HUES48 (cell line): Measurements from ENCODE around the gene MAP3K12.
A peak's percentile ranks its signal among the peaks of the same experiment; 100 is the strongest.
"Not testable (repeated sequence)": the region's sequence is repeated elsewhere in the genome, so short reads cannot be mapped to it uniquely, and the experiment has no call there.

Source experiments
- H3K27ac ChIP-seq: one replicate; pipeline ENCODE4 v1.7.0; 2013; ENCODE audit warnings: low read depth, low read length, inconsistent platforms
- H3K27me3 ChIP-seq: 2 replicates; pipeline ENCODE4 v1.6.1; 2013; ENCODE audit warnings: mild to moderate bottlenecking, low read length; ENCODE audit not compliant: control insufficient read depth, insufficient read depth
- H3K36me3 ChIP-seq: 2 replicates; pipeline ENCODE4 v1.6.1; 2013; ENCODE audit warnings: low read length; ENCODE audit not compliant: control insufficient read depth, insufficient read depth
- H3K4me1 ChIP-seq: 2 replicates; pipeline ENCODE4 v1.6.1; 2013; ENCODE audit warnings: mild to moderate bottlenecking, low read length; ENCODE audit not compliant: control insufficient read depth, insufficient read depth
- H3K4me3 ChIP-seq: 2 replicates; pipeline ENCODE4 v1.5.1; 2013; ENCODE audit warnings: mild to moderate bottlenecking, low read depth, low read length
- H3K9ac ChIP-seq: 2 replicates; pipeline ENCODE4 v1.6.1; 2013; ENCODE audit warnings: mild to moderate bottlenecking, low read depth, low read length, moderate library complexity
- H3K9me3 ChIP-seq: 2 replicates; pipeline ENCODE4 v1.6.1; 2013; ENCODE audit warnings: low read length; ENCODE audit not compliant: control insufficient read depth, insufficient read depth

The MAP3K12 gene

DNA sequence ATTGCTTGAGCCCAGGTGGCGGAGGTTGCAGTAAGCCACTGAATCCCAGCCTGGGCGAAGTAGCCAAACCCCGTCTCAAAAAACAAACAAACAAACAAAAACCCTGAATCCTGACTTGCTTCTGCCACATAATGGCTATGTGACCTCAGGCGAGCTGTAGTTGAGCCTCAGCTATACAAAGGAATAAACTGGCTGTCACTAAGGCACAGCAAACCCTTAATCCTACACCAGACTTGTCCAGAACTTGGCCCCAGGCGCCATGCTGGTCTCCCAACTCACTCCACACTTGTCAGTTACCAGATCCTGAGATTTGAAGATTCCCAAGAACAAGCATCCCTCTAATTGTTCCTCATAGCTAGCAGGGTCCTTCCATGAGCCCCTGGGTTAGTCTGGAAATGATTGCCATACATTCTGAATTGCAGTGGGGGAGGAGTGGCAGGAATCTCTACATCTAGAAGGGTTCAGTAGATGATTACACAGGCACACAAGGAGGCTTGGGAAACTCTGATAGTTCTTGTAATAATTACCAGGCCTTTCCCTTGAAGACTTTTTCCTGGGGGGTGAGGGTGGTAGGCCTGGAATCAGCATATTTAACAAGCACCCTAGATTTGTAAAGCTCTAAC lies 9.9 kb downstream of the MAP3K12 start:
- Histone ChIP-seq H3K27me3 (no peaks in the 10 kb centered on the region), H3K9me3 (no peaks in the 10 kb centered on the region), H3K9ac (no peak overlapping the region), H3K27ac (peak overlapping the region; percentile 26), H3K36me3 (peaks cover 30% of the 10 kb centered on the region), H3K4me3 (no peak overlapping the region), H3K4me1 (peaks cover 15% of the 10 kb centered on the region)

- Histone ChIP-seq H3K4me1 (no peaks in the 10 kb centered on the region), H3K9ac (no peak overlapping the region), H3K36me3 (peaks cover 49% of the 10 kb centered on the region), H3K9me3 (no peaks in the 10 kb centered on the region), H3K4me3 (no peak overlapping the region), H3K27ac (no peak overlapping the region), H3K27me3 (no peaks in the 10 kb centered on the region)
These were observed 12.3 kb downstream of the MAP3K12 start for GRCh38 chr12:53486736-53487487.

DNA sequence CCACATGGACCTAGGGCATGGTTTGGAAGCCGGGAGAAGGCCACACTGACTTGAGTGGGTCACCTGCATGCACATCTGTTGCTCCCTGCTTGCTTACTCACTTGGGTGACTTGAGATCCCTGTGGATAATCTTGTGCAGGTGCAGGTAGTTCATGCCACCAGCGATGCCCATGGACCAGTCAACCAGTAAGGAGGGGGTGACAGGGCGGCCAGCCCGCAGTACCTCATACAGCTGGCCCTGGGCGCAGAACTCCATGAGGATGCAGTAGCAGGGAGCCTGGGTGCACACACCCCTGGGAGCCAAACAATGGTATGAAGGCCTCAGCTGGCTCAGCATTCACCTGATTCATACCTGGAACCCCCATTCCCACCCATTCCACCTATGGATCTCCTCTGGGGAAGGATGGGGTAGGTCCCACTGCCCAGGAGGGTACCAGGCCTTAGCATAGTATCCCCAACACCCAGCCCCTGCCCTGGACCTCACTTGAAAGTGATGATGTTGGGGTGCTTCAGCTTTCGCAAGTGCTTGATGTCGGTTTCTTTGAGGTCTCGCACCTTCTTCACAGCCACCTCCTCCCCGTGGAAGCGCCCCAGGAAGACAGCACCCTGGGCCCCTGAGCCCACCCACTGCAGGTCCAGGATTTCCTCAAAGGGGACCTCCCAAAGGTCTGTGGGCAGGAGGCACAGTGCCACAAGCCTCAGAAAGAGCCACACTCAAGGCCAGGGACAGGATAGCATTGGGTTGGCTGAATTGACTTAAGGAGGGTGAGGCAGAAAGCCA lies 13.1 kb downstream of the MAP3K12 start:
- no peaks in the 10 kb centered on the region for H3K9me3 ChIP-seq
- no peaks in the 10 kb centered on the region for H3K27me3 ChIP-seq
- no peak overlapping the region for H3K9ac ChIP-seq
- no peak overlapping the region for H3K27ac ChIP-seq
- no peaks in the 10 kb centered on the region for H3K4me1 ChIP-seq
- H3K4me3 ChIP-seq, result no peak overlapping the region
- peaks cover 55% of the 10 kb centered on the region for H3K36me3 ChIP-seq

DNA sequence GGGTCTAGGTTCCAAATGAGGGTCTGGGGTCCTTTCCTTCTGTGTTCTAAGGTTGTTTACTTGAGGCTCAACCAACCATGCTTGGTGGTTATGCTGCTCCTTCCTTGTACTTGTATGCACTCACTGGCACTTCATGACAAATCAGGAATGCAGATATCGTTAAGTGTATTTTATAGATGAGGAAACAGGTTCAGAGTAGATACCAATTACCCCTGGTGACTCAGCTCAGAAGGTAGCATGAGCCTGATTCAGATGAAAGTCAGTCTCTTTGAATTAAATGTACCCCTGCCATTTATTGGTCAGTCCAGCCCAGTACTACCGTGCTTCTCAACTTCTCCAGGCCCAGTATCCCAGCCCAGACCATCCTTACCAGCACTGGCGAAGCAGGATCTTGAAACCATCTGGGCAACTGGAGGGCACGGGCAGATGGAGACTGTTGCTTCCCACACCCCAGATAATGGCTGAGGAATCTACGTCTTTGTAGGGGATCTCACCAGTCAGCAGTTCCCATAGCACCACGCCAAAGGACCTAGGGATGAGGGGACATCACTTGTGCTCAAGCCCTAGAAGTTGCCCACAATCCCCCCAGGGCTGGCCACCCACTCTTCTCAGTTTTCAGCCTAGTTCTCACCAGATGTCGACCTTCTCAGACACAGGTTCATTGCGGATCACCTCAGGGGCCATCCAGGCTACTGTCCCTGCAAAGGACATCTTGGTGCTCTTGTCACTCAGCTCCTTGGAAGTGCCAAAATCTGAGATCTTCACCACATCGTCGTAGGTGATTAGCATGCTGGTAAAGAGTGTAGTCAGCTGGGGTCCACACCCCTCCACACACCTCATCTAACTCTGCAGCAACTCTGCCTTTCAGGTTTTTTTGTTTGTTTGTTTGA lies 14.3 kb downstream of the MAP3K12 start:
- Histone ChIP-seq H3K27ac (no peak overlapping the region), H3K4me3 (no peak overlapping the region), H3K9me3 (no peaks in the 10 kb centered on the region), H3K36me3 (peaks cover 62% of the 10 kb centered on the region), H3K9ac (no peak overlapping the region), H3K27me3 (no peaks in the 10 kb centered on the region), H3K4me1 (0 out of 2 replicates have a peak, but pooled peaks cover 2% of the 10 kb centered on the region)

DNA sequence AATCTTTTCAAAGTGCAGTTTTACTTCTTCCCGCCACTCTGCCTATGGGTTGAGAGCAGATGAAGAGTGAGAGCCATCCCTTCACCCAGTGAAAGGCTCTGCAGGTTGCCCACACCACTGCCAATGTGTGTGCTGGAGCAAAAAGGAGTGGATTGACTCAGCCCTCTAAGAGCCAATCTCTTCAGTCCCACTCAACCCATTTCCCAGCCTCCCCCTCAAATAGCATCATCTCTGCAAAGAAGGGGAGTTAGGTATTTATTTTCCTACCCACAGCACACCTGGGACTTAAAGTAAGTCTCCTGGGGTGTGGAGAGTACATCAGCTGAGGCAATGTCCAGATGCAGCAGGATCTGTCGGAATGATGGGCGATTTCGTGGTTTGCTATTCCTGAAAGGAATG lies 15.3 kb downstream of the MAP3K12 start:
- peaks cover 72% of the 10 kb centered on the region for H3K36me3 ChIP-seq
- 0 out of 2 replicates have a peak, but pooled peaks cover 4% of the 10 kb centered on the region for H3K4me1 ChIP-seq
- no peaks in the 10 kb centered on the region for H3K9me3 ChIP-seq
- peak overlapping the region; percentile 61 for H3K27ac ChIP-seq
- H3K27me3 ChIP-seq, result no peaks in the 10 kb centered on the region
- H3K4me3 ChIP-seq, result no peak overlapping the region
- no peak overlapping the region for H3K9ac ChIP-seq

GRCh38 chr12:53483225-53483978 lies 15.9 kb downstream of the MAP3K12 start:
- Histone ChIP-seq H3K27me3 (no peaks in the 10 kb centered on the region), H3K9me3 (no peaks in the 10 kb centered on the region), H3K4me3 (no peak overlapping the region), H3K36me3 (peaks cover 78% of the 10 kb centered on the region), H3K27ac (peak overlapping the region; percentile 61), H3K9ac (no peak overlapping the region), H3K4me1 (0 out of 2 replicates have a peak, but pooled peaks cover 4% of the 10 kb centered on the region)

DNA sequence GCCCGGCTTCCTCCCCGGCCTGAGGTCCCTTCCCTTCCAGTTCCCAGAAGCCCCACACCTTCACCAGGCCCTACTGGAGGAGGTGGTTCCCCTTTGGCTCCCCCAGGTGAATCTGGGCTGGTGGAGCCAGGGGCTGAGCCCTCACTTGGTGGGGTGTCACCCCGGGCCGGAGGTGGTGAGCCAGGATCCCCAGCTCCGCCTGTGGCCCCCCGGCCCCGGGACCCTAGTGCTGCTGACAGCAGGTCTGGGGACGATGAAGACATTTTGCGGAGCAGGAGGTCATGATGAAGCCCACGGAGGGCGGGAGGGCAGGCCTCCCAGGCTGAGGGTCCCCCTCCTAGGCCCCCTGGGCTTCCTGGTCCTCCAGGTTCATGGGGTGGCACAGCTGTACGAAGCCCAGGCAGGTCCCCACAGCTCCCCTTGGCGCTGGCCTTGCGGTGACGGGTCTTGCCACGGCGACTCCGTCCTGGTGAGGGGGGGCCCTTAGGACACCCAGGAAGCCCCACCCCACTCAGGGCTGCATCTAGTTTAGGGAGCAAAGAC lies 16.6 kb downstream of the MAP3K12 start:
- Histone ChIP-seq H3K27ac (peak overlapping the region; percentile 61), H3K27me3 (no peaks in the 10 kb centered on the region), H3K4me3 (no peak overlapping the region), H3K9ac (no peak overlapping the region), H3K36me3 (peaks cover 81% of the 10 kb centered on the region), H3K9me3 (no peaks in the 10 kb centered on the region), H3K4me1 (0 out of 2 replicates have a peak, but pooled peaks cover 4% of the 10 kb centered on the region)

- H3K27ac ChIP-seq, result peak overlapping the region; percentile 61
- 0 out of 2 replicates have a peak, but pooled peaks cover 4% of the 10 kb centered on the region for H3K4me1 ChIP-seq
- no peak overlapping the region for H3K4me3 ChIP-seq
- no peaks in the 10 kb centered on the region for H3K9me3 ChIP-seq
- H3K27me3 ChIP-seq, result no peaks in the 10 kb centered on the region
- no peak overlapping the region for H3K9ac ChIP-seq
- H3K36me3 ChIP-seq, result peaks cover 82% of the 10 kb centered on the region
These were observed 17.2 kb downstream of the MAP3K12 start for GRCh38 chr12:53481939-53482586.

- not testable (repeated sequence) for H3K4me1 ChIP-seq, H3K9ac ChIP-seq, H3K4me3 ChIP-seq, H3K9me3 ChIP-seq, H3K27me3 ChIP-seq
- Histone ChIP-seq H3K27ac (peak overlapping the region; percentile 33), H3K36me3 (peaks cover 85% of the 10 kb centered on the region)
These were observed 17.8 kb downstream of the MAP3K12 start for GRCh38 chr12:53481458-53481857.
